ENCODE data around the gene ALG1.
"Not testable (repeated sequence)": the region's sequence is repeated elsewhere in the genome, so short reads cannot be mapped to it uniquely, and the experiment has no call there.

Gene ALG1

DNA sequence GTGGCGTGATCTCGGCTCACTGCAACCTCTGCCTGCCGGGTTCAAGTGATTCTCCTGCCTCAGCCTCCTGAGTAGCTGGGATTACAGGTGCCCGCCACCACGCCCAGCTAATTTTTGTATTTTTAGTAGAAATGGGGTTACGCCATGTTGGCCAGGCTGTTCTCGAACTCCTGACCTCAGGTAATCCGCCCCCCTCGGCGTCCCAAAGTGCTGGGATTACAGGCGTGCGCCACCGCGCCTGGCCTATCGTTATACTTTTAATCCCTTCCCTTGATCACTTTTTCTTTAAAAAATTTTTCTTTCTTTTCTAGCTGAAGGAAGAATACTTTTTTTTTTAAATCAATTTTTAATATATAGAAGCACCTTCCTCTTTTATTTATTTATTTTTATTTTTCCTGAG lies 2.1 kb downstream of the ALG1 start:
- not testable (repeated sequence) for H3K9ac ChIP-seq (ENCODE audit: low read depth, low read length); H3K9me3 ChIP-seq (ENCODE audit: control insufficient read depth, insufficient read depth, low read length); H3K4me1 ChIP-seq (ENCODE audit: insufficient read depth, low read length); H3K36me3 ChIP-seq (ENCODE audit: insufficient read depth, low read length)

DNA sequence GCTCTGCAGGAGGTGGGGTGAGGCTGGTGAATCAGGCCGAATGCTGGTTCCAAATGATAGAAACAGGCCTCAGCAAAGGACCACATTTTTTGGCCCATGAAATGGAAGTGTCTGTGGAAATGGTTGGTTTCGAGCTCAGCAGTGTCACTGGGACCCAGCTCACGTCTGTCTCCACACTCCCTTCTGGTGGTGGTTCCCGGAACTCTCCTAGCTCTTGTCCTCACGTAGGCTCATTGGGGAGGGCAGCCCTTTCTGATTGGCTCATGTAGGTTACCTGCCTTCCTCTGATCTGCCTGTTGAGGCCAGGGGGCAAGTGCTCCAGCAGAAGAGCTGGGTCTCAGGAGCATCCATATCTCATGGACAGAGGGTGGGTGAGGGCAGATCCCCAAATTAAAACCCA lies 4.0 kb downstream of the ALG1 start:
- Histone ChIP-seq H3K9ac (ENCODE audit: low read depth, low read length) (no peak overlapping the region), H3K36me3 (ENCODE audit: insufficient read depth, low read length) (0 out of 2 replicates have a peak, but pooled peaks cover 7% of the 10 kb centered on the region), H3K9me3 (ENCODE audit: control insufficient read depth, insufficient read depth, low read length) (no peaks in the 10 kb centered on the region), H3K4me1 (ENCODE audit: insufficient read depth, low read length) (no peaks in the 10 kb centered on the region)

DNA sequence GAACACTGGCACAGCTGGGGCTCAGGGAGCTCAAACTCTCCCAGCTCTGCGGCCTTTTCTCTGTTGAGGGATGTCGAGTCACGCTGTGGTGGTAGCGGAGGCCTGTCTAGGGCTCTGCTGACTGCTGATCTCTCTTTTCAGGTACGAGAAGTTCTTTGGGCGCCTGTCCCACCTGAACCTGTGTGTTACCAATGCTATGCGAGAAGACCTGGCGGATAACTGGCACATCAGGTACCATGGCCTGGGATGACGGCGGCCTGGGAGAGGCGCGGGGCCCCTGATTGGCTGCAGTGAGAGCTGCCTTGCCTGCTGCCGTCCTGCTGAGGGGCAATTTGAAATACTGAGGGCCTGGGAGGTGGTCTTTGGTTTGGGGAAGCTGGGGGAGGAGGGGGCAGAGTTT lies 5.7 kb downstream of the ALG1 start:
- Histone ChIP-seq H3K9me3 (ENCODE audit: control insufficient read depth, insufficient read depth, low read length) (no peaks in the 10 kb centered on the region), H3K36me3 (ENCODE audit: insufficient read depth, low read length) (0 out of 2 replicates have a peak, but pooled peaks cover 7% of the 10 kb centered on the region), H3K9ac (ENCODE audit: low read depth, low read length) (no peak overlapping the region), H3K4me1 (ENCODE audit: insufficient read depth, low read length) (no peaks in the 10 kb centered on the region)

DNA sequence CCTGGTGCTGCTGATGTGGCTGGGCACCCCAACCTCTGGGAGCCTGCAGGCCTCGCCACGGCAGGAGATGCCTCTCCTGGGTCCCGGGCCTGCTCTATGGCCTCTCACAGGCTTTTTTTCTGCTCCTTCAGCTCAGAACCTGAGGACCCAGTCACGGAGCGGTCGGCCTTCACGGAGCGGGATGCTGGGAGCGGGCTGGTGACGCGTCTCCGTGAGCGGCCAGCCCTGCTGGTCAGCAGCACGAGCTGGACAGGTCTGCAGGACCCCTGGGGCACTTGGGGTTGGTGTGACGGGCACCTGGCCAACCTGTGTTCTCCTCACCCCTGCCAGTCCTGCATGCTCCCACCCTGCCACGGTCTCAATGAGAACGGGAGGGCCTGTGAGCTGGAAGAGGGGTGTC lies 7.0 kb downstream of the ALG1 start:
- H3K9ac ChIP-seq (ENCODE audit: low read depth, low read length): no peak overlapping the region
- H3K36me3 ChIP-seq (ENCODE audit: insufficient read depth, low read length): peaks cover 7% of the 10 kb centered on the region; the same call in 1 of the 2 replicates
- H3K9me3 ChIP-seq (ENCODE audit: control insufficient read depth, insufficient read depth, low read length): no peaks in the 10 kb centered on the region
- no peaks in the 10 kb centered on the region for H3K4me1 ChIP-seq (ENCODE audit: insufficient read depth, low read length)

DNA sequence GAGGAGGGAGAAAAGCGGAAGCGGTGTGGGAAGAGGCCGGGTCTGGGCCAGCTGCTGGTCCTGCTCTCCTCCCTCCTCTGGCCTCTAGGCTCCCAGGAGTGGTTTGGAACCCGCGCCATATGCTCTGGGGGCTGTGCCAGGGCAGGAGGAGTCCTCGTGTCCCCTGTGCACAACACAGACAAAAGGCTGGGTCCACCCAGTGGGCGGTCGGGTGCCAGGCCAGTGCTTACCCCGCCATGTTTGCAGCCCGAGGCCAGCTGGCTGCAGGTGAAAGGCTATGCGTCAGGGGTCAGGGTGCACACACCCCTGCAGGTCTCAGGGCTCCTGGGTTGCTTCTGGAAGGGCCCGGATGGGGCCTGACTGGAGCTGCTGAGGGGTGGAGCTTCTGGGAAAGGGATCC lies 8.8 kb downstream of the ALG1 start:
- not testable (repeated sequence) for H3K4me1 ChIP-seq (ENCODE audit: insufficient read depth, low read length); H3K9me3 ChIP-seq (ENCODE audit: control insufficient read depth, insufficient read depth, low read length); H3K9ac ChIP-seq (ENCODE audit: low read depth, low read length); H3K36me3 ChIP-seq (ENCODE audit: insufficient read depth, low read length)

DNA sequence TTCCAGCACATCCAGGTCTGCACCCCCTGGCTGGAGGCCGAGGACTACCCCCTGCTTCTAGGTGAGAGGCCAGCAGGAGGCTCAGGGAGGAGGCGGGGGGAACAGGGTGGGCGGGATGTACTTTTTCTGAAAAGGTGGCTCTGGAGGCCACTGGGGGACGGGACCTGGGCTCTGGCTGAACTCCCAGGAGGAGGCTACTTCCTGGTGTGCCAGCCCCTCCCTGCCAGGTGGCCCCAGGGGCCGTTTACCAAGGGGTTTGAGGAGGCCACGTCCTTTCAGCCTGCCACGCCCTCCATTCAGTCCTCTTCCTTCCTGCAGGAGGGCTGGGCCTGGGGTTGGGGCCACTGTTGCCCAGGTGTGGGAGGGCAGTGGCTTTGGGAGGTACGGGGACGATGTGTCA lies 9.4 kb downstream of the ALG1 start:
- not testable (repeated sequence) for H3K36me3 ChIP-seq (ENCODE audit: insufficient read depth, low read length); H3K9ac ChIP-seq (ENCODE audit: low read depth, low read length); H3K9me3 ChIP-seq (ENCODE audit: control insufficient read depth, insufficient read depth, low read length); H3K4me1 ChIP-seq (ENCODE audit: insufficient read depth, low read length)

DNA sequence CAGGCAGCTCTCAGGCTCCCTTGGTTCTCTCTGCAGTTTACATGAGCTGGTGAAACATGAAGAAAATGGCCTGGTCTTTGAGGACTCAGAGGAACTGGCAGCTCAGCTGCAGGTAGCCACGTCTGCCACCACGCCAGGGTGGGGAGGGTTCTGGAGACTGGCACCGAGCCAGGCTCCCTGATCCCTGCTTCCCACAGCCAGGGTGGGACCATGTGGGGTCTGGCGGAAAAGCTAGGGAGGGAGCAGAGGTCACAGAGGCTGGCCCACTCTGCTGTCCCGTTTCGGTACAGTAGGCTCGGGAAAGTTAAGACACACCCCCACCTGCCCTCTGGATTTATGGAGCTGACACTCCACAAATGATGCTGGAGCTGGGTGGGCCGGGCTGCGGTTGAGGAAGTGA lies 12.0 kb downstream of the ALG1 start:
- H3K36me3 ChIP-seq (ENCODE audit: insufficient read depth, low read length); H3K9me3 ChIP-seq (ENCODE audit: control insufficient read depth, insufficient read depth, low read length); H3K9ac ChIP-seq (ENCODE audit: low read depth, low read length); H3K4me1 ChIP-seq (ENCODE audit: insufficient read depth, low read length): not testable (repeated sequence)

DNA sequence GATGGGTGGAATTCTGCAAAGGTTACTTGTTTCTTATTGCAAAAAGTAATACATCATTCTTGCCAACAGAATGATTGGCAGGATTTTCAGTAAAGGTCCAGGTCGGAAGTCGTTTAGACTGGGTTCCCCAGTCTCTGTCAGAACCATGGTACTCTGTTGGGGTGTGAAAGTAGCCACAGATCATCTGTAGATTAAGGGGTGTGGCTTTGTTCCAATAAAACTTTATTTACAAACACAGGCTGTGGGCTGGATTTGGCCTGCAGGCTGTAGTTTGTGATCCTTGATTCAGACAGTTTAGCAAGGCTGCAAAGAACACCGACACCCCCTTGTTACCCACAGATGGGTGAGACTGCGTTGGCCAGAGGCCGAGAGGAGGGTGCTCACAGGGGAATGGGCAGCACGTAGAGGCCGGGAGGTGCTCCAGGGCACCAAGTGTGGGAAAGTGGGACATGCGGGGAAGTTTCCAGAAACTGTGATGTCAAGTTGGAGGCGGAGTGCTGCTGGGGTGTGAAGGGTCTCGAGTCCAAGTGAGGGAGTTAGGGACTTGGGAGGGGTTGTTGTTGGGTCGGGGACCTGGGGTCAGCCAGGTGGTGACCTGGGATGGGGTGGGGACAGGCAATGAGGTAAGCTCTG lies 12.6 kb downstream of the ALG1 start:
- H3K4me1 ChIP-seq (ENCODE audit: insufficient read depth, low read length); H3K9ac ChIP-seq (ENCODE audit: low read depth, low read length); H3K36me3 ChIP-seq (ENCODE audit: insufficient read depth, low read length): not testable (repeated sequence)

DNA sequence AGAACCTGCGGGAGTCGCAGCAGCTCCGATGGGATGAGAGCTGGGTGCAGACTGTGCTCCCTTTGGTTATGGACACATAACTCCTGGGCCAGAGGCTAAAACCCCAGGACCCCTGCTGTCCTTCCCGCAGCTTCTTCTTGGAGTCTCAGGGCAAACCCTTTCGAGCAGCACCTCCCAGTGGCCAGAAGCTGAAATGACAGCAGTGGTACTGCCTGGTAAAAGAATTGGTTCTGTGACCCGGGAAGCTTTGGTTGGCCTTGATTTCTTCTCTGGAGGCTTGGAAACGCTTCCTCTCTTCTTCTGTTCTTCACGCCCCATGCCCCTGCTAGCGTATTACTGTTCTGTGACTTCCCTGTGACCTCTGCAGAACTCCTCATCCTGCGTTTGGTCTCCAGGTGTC lies 13.2 kb downstream of the ALG1 start:
- H3K36me3 ChIP-seq (ENCODE audit: insufficient read depth, low read length); H3K9me3 ChIP-seq (ENCODE audit: control insufficient read depth, insufficient read depth, low read length); H3K9ac ChIP-seq (ENCODE audit: low read depth, low read length); H3K4me1 ChIP-seq (ENCODE audit: insufficient read depth, low read length): not testable (repeated sequence)

More for the DNA sequence above, 12.6 kb downstream of the ALG1 start:
- not testable (repeated sequence) for H3K9me3 ChIP-seq (ENCODE audit: control insufficient read depth, insufficient read depth, low read length)

DNA sequence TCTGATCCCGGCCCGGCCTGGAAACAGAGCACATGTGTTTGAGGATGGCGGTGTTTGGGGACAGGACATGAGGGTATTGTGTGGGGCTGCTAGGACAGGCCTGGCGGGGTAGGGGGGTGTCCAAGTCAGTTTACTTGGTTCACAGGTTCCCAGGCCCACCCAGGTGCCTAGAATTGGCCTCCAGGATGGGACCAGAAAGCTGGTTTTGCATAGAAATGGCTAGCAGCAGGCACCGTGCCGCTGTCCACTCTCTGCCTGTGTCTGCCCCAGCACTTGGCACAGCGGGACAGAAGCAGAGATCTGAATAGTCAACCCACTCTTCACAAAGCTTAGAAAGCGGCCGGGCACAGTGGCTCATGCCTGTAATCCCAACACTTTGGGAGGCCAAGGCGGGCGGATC lies 14.1 kb downstream of the ALG1 start:
- H3K36me3 ChIP-seq (ENCODE audit: insufficient read depth, low read length); H3K9me3 ChIP-seq (ENCODE audit: control insufficient read depth, insufficient read depth, low read length); H3K4me1 ChIP-seq (ENCODE audit: insufficient read depth, low read length); H3K9ac ChIP-seq (ENCODE audit: low read depth, low read length): not testable (repeated sequence)

DNA sequence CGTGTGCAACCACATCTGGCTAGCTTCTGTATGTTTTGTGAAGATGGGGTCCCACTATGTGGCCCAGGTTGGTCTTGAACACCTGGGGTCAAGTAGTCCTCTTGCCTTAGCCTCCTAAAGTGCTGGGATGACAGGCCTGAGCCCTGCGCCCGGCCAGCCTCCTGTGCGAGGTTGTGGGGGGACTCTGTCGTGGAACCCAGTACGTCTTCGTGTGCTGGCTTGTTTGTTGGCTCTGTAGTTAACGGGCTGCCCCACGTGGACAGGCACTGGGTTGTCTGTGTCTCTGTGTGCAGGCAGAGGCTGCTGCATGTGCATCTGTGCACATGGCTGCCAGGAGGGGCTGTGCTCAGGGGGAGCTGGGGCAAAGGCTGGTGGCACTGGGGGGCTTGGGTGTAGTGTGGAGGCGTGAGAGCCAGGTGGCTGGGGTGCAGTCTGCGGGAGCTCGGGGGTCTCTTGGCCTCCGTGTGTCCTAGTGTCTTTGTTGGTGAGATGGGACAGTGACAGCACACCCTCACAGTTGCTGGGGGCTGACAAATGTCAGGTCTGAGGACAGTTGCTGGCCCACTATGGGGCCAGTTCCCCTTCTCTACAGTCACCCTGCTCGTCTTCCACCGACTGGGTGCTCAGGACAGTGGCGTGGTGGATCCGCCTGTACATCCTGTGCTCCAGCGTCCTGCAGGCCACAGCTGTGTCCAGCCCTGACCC lies 16.6 kb downstream of the ALG1 start:
- H3K36me3 ChIP-seq (ENCODE audit: insufficient read depth, low read length); H3K4me1 ChIP-seq (ENCODE audit: insufficient read depth, low read length); H3K9ac ChIP-seq (ENCODE audit: low read depth, low read length); H3K9me3 ChIP-seq (ENCODE audit: control insufficient read depth, insufficient read depth, low read length): not testable (repeated sequence)

DNA sequence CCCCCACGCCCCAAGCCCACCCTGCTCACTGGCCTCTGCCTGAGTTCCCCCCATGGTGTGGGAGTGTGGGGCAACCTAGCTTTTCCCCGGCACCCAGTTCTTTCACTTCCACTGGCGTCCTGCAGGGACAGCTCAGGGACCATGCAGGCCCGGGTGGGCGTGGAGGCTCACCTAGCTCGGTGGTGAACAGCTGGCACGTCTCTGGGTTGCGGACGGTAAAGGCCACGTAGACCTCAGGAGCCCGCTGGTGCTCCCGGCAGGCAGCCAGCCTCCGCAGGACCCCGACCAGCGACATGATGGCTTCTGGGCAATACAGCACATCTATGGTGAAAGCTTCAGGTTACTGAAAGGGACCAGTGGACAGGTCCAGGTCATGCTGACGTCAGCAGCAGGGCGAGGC lies 17.3 kb downstream of the ALG1 start:
- not testable (repeated sequence) for H3K9me3 ChIP-seq (ENCODE audit: control insufficient read depth, insufficient read depth, low read length); H3K9ac ChIP-seq (ENCODE audit: low read depth, low read length); H3K36me3 ChIP-seq (ENCODE audit: insufficient read depth, low read length); H3K4me1 ChIP-seq (ENCODE audit: insufficient read depth, low read length)

DNA sequence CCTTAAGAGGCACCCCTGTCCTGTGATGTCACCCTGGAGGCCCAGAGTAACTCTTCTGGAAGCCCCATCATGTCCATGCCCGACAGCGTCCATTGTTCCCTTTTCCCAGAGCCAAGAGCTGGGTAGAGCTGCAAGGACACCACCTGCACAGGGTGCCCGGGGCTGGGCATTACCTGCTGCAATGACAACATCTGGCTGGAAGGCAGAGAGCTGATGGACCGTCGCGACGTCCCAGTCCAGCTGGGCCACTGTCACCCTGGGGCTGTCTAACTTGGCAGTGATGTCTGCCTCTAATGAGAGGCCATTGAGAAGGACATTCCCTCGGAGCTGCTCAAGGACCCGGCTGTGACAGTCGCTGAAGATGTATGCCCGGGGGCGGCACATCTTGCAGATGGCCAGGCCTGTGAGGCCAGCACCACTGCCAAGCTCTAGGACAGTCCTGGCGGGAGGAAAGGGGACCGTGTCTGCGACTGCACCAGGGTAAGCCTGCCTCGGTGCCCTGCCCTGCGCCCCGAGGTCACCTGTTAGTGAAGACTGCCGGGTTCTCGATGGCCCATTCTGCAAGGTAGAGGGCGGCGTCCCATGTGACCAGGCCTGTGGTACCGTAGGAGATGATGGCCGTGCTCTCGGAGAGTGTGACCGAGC lies 18.4 kb downstream of the ALG1 start:
- H3K9me3 ChIP-seq (ENCODE audit: control insufficient read depth, insufficient read depth, low read length); H3K36me3 ChIP-seq (ENCODE audit: insufficient read depth, low read length); H3K4me1 ChIP-seq (ENCODE audit: insufficient read depth, low read length); H3K9ac ChIP-seq (ENCODE audit: low read depth, low read length): not testable (repeated sequence)

DNA sequence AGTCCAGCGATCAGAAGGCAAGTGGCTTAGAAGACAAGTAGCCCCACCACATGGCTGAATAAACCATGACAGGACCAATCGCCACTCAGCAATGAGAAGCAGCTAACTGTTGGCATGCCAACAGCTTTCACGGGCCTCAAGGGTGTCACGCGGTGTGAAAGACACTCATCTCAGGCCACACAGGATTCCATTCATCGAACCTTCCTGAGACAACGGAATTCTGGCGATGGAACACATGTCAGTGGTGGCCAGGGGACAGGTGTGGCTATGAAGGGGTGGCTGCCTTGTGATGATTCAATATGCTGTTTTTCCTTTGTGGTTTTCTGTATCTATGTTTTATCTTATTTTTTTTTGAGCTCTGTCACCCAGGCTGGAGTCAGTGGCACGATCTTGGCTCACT lies 18.9 kb downstream of the ALG1 start:
- not testable (repeated sequence) for H3K9me3 ChIP-seq (ENCODE audit: control insufficient read depth, insufficient read depth, low read length); H3K9ac ChIP-seq (ENCODE audit: low read depth, low read length); H3K36me3 ChIP-seq (ENCODE audit: insufficient read depth, low read length); H3K4me1 ChIP-seq (ENCODE audit: insufficient read depth, low read length)

DNA sequence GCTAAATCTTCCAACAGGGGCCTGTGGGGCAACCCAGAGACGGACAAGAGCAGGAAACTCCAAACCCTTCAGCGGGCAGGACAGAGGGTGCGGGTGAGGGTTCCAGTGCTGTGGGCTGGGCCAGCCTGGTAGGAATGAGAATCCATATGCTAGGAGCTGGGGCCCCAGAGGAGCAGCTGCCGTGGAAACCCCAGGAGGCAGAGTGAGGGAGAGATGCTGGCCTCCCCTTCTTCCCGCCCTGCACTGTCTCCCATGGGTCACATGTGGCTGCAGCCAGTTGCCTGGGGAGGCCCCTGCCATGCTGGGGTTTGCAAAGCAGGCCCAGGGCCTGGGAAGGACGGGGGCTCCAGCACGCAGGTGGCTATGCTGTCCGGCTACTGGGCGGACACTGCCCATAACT lies 21.4 kb downstream of the ALG1 start:
- H3K4me1 ChIP-seq (ENCODE audit: insufficient read depth, low read length); H3K9me3 ChIP-seq (ENCODE audit: control insufficient read depth, insufficient read depth, low read length); H3K36me3 ChIP-seq (ENCODE audit: insufficient read depth, low read length); H3K9ac ChIP-seq (ENCODE audit: low read depth, low read length): not testable (repeated sequence)

Data from ES-I3 (cell line).